B cell (primary cell): ENCODE measurements around the gene CASP8AP2. TPM values are rescaled to one million over a fixed set of nuclear protein-coding genes. Genes with fewer than 3 reads are reported as not detected.

ENCODE experiments used
- ATAC-seq: fragments of 200-7000 bp; cut with Tn5 transposase; one replicate; pipeline ENCODE4 v1.10.0; 2021; ENCODE audit warnings: low read depth, mild to moderate bottlenecking, moderate number of reproducible peaks, moderate library complexity
- CTCF ChIA-PET: fragments of 350-600 bp; sonication (Branson Sonifier 250); formaldehyde crosslinking; loops from one replicate; lab custom pipeline; 2021; ENCODE audit warnings: antibody characterized with exemption, inconsistent platforms; lab: Charles Lee
- POLR2A ChIA-PET: fragments of 350-600 bp; sonication (Branson Sonifier 250); formaldehyde crosslinking; loops from one replicate; lab custom pipeline; 2021; ENCODE audit warnings: antibody characterized with exemption; lab: Charles Lee
- DNase-seq: peaks from one replicate; pipeline ENCODE4 v3.0.0; 2013
- H2AFZ ChIP-seq: 2 replicates; pipeline ENCODE4 v1.6.1; 2012; ENCODE audit warnings: mild to moderate bottlenecking, low read depth, low read length; ENCODE audit not compliant: insufficient read depth, poor library complexity, severe bottlenecking
- H3K27ac ChIP-seq, 2 donors: 1 replicate in 1 of 2; 2 replicates in 1 of 2; pipeline ENCODE4 v1.5.1; 2012 to 2013; ENCODE audit warnings: low read length in 2 of 2, mild to moderate bottlenecking in 2 of 2, moderate library complexity in 1 of 2
- H3K27me3 ChIP-seq, 4 experiments: fragments of 200-600 bp in 1 of 4; sonication (generic) in 1 of 4; replicated peaks in 1 of 4; 1 replicate in 2 of 4; 2 replicates in 2 of 4; pipeline versions ENCODE4 v1.6.1 to v1.7.0; 2013 to 2016; ENCODE audit warnings: low read length in 3 of 4, mild to moderate bottlenecking in 2 of 4, mixed read lengths in 1 of 4, moderate library complexity in 1 of 4; ENCODE audit not compliant: insufficient read depth in 4 of 4, control insufficient read depth in 3 of 4; ENCODE audit errors: control extremely low read depth in 1 of 4
- H3K36me3 ChIP-seq, 2 experiments: replicated peaks in 1 of 2; 1 replicate in 1 of 2; 2 replicates in 1 of 2; pipeline versions ENCODE4 v1.6.1 to v1.7.1; 2013; ENCODE audit warnings: low read length in 1 of 2; ENCODE audit not compliant: insufficient read depth in 2 of 2, control insufficient read depth in 1 of 2; ENCODE audit errors: control extremely low read depth in 1 of 2, extremely low read depth in 1 of 2
- H3K4me1 ChIP-seq, 2 donors: fragments of 200-600 bp in 1 of 2; sonication (generic) in 1 of 2; 1 replicate in 1 of 2; 2 replicates in 1 of 2; pipeline versions ENCODE4 v1.5.1 to v1.6.1; 2013 to 2017; ENCODE audit warnings: low read length in 2 of 2; ENCODE audit not compliant: control insufficient read depth in 2 of 2, insufficient read depth in 2 of 2
- H3K4me2 ChIP-seq: replicated peaks from 2 replicates; pipeline ENCODE3; 2012; ENCODE audit warnings: mild to moderate bottlenecking, low read depth, low read length; ENCODE audit not compliant: poor library complexity, severe bottlenecking
- H3K4me3 ChIP-seq, 5 experiments: fragments of 200-600 bp in 1 of 5; sonication (generic) in 1 of 5; 1 replicate in 3 of 5; 2 replicates in 2 of 5; pipeline versions ENCODE4 v1.5.1 to v1.7.0; 2011 to 2016; ENCODE audit warnings: low read length in 4 of 5, mild to moderate bottlenecking in 4 of 5, low read depth in 2 of 5, control low read depth in 1 of 5, moderate library complexity in 1 of 5; ENCODE audit not compliant: insufficient read depth in 1 of 5; ENCODE audit errors: control extremely low read depth in 1 of 5, extremely low read depth in 1 of 5
- H3K79me2 ChIP-seq: fragments of 200-600 bp; sonication (generic); one replicate; pipeline ENCODE4 v1.6.0; 2016; ENCODE audit warnings: low read length; ENCODE audit not compliant: control insufficient read depth, insufficient read depth
- H3K9ac ChIP-seq: fragments of 200-600 bp; sonication (generic); 2 replicates; pipeline ENCODE4 v1.6.1; 2017; ENCODE audit warnings: mild to moderate bottlenecking, low read length, moderate library complexity
- H3K9me3 ChIP-seq, 3 donors: one replicate each; pipeline versions ENCODE4 v1.6.1 to v1.7.1; 2013; ENCODE audit warnings: low read length in 2 of 3; ENCODE audit not compliant: control insufficient read depth in 2 of 3, insufficient read depth in 1 of 3; ENCODE audit errors: control extremely low read depth in 1 of 3
- H4K20me1 ChIP-seq: 2 replicates; pipeline ENCODE4 v1.6.0; 2012; ENCODE audit warnings: mild to moderate bottlenecking, low read length; ENCODE audit not compliant: insufficient read depth, control insufficient read depth, poor library complexity, severe bottlenecking
- H3K27ac Mint-ChIP-seq: one replicate; pipeline ENCODE4 v1.8.0; 2021; ENCODE audit warnings: mixed read lengths
- H3K27me3 Mint-ChIP-seq: one replicate; pipeline ENCODE4 v1.8.0; 2021; ENCODE audit warnings: mixed read lengths
- H3K4me1 Mint-ChIP-seq: one replicate; pipeline ENCODE4 v1.8.0; 2021; ENCODE audit warnings: mixed read lengths
- H3K4me3 Mint-ChIP-seq: one replicate; pipeline ENCODE4 v1.8.0; 2021; ENCODE audit warnings: mixed read lengths
- H3K9me3 Mint-ChIP-seq: one replicate; pipeline ENCODE4 v1.8.0; 2022; ENCODE audit warnings: mixed read lengths; ENCODE audit not compliant: insufficient read depth
- CTCF ChIP-seq: fragments of 200-600 bp; IDR thresholded peaks from one replicate; pipeline ENCODE4 v1.8.0; 2022; ENCODE audit warnings: antibody characterized with exemption, mild to moderate bottlenecking
- EZH2 ChIP-seq: IDR thresholded peaks from 2 replicates; pipeline ENCODE4 v1.6.1; 2012; ENCODE audit warnings: borderline replicate concordance, low read depth, mild to moderate bottlenecking, moderate library complexity, low read length; ENCODE audit not compliant: insufficient read depth, poor library complexity, severe bottlenecking
- WGBS: methylation state at CpG from one replicate; pipeline ENCODE4 v1.1.5; 2013; ENCODE audit warnings: missing lambda C conversion rate; ENCODE audit not compliant: insufficient coverage; 5-methylcytosine and 5-hydroxymethylcytosine counted together
- intact Hi-C: fragments of 100-400 bp; cut with micrococcal nuclease; formaldehyde crosslinking; loops from one replicate; pipeline ENCODE4 v1.10.0; 2022
- polyA plus RNA-seq: library from polyadenylated mRNA; depleted of rRNA; stranded (reverse); fragments of >200 nt; gene quantifications from 2 replicates; pipeline ENCODE4 v1.2.3, GENCODE V29; 2012
- total RNA-seq, 2 donors: library from RNA; stranded (reverse); fragments of 120-200 nt in 1 of 2; gene quantifications; 1 replicate in 1 of 2; 2 replicates in 1 of 2; pipeline versions ENCODE4 v1.2.3 to v1.2.4, GENCODE V29; 2013 to 2022

The CASP8AP2 gene
- total and polyA plus RNA-seq, 2 donors (not counting 1 experiment from before 2014, with no cell fraction given), result 5.9 to 30.6 TPM

- no peaks in the 10 kb centered on the region for H3K27me3 ChIP-seq
- ChIA-PET POLR2A (no interaction called here), CTCF (interaction anchor here (1.2 kb wide), 1 partner anchor 606 kb away, joined by 6 read pairs; no protein-coding TSS in a partner anchor)
- Mint-ChIP-seq H3K4me1 (peaks cover 3% of the 10 kb centered on the region), H3K27ac (no peak overlapping the region), H3K9me3 (no peaks in the 10 kb centered on the region), H3K4me3 (no peak overlapping the region), H3K27me3 (no peaks in the 10 kb centered on the region)
- DNase-seq (no peak), ATAC-seq (no peak)
- no peaks in the 10 kb centered on the region for H3K4me1 ChIP-seq
- no peak overlapping the region for H3K27ac ChIP-seq
- H4K20me1 ChIP-seq, result no peaks in the 10 kb centered on the region
- no peaks in the 10 kb centered on the region for H3K79me2 ChIP-seq
- no peak overlapping the region for H3K4me2 ChIP-seq
- peaks cover 2 to 16% of the 10 kb centered on the region in 2 experiments for H3K36me3 ChIP-seq
- H2AFZ ChIP-seq, result no peak overlapping the region
- intact Hi-C loops, result no loop called here
- TF ChIP-seq CTCF, result no peak
- H3K9me3 ChIP-seq, result peaks cover 0 to 3% (median 0%) of the 10 kb centered on the region in 3 donors
- no peak overlapping the region for H3K9ac ChIP-seq
- no peak overlapping the region for H3K4me3 ChIP-seq
Observed at GRCh38 chr6:89873721-89874120, 44.0 kb downstream of the CASP8AP2 start.

GRCh38 chr6:89874438-89874837 is 44.8 kb downstream of the CASP8AP2 start:
- ChIA-PET POLR2A (no interaction called here), CTCF (no interaction called here)
- no peaks in the 10 kb centered on the region for H3K79me2 ChIP-seq
- H3K36me3 ChIP-seq, result peaks cover 2 to 16% of the 10 kb centered on the region in 2 experiments
- no peak for ATAC-seq
- no peaks in the 10 kb centered on the region for H3K27me3 ChIP-seq
- H3K4me3 ChIP-seq, result no peak overlapping the region
- intact Hi-C loops, result no loop called here
- no peak overlapping the region for H3K27ac ChIP-seq
- Mint-ChIP-seq H3K27ac (no peak overlapping the region), H3K4me1 (peaks cover 3% of the 10 kb centered on the region), H3K9me3 (no peaks in the 10 kb centered on the region), H3K4me3 (no peak overlapping the region), H3K27me3 (no peaks in the 10 kb centered on the region)
- WGBS, result 100% methylated on average over 2 of the region's 3 CpGs
- peaks cover 0 to under 1% (median 0%) of the 10 kb centered on the region in 3 donors for H3K9me3 ChIP-seq
- TF ChIP-seq CTCF, result no peak
- no peak for TF ChIP-seq EZH2
- no peaks in the 10 kb centered on the region for H3K4me1 ChIP-seq
- no peak for DNase-seq
- no peak overlapping the region for H3K4me2 ChIP-seq
- no peak overlapping the region for H3K9ac ChIP-seq
- H2AFZ ChIP-seq, result no peak overlapping the region
- H4K20me1 ChIP-seq, result no peaks in the 10 kb centered on the region
